A549 (cell line): ENCODE measurements around the gene FRMD3. TPM values are rescaled to one million over a fixed set of nuclear protein-coding genes. Genes with fewer than 3 reads are reported as not detected.

Experiments
- ATAC-seq, 2 experiments: fragments of 200-7000 bp in 1 of 2; fragments of >200 bp in 1 of 2; cut with Nextera tagmentation in 1 of 2; cut with Tn5 transposase in 1 of 2; 3 replicates each; pipeline versions ENCODE4 v1.8.0 to v1.9.1; 2018 to 2020; ENCODE audit warnings: mild to moderate bottlenecking in 1 of 2, moderate library complexity in 1 of 2
- CTCF ChIA-PET: fragments of 300-600 bp; sonication (Branson Sonifier 250); formaldehyde crosslinking; extraction: SDS; loops from one replicate; lab custom pipeline; 2021; ENCODE audit warnings: antibody characterized with exemption, inconsistent platforms; lab: Yijun Ruan, JAX
- POLR2A ChIA-PET: fragments of 350-600 bp; formaldehyde crosslinking; extraction: SDS; loops from one replicate; lab custom pipeline; 2021; ENCODE audit warnings: antibody characterized with exemption, inconsistent platforms; lab: Yijun Ruan, JAX
- DNase-seq, 2 experiments: peaks; one replicate each; pipeline versions ENCODE4 v3.0.0 to v3.0.0-alpha.2; 2011 to 2016; ENCODE audit warnings: low read depth in 1 of 2, low spot score in 1 of 2
- FAIRE-seq: peaks from 2 replicates; lab custom pipeline; 2011; peaks lifted over from hg19 to GRCh38; lab: Jason Lieb, UNC
- H3K27ac ChIP-seq, 2 experiments: fragments of >200 bp; sonication (Bioruptor Twin); formaldehyde crosslinking; 3 replicates each; pipeline ENCODE4 v1.5.1; 2016 to 2017
- H3K4me1 ChIP-seq: fragments of >200 bp; sonication (Bioruptor Twin); formaldehyde crosslinking; 3 replicates; pipeline ENCODE4 v1.6.1; 2016
- H3K4me2 ChIP-seq: fragments of >200 bp; sonication (Bioruptor Twin); formaldehyde crosslinking; 3 replicates; pipeline ENCODE4 v1.6.1; 2016
- H3K4me3 ChIP-seq: fragments of >200 bp; sonication (Bioruptor Twin); formaldehyde crosslinking; 3 replicates; pipeline ENCODE4 v1.5.1; 2016
- H3K9me3 ChIP-seq: fragments of >200 bp; sonication (Bioruptor Twin); formaldehyde crosslinking; 3 replicates; pipeline ENCODE4 v1.6.1; 2016
- CBX8 ChIP-seq: fragments of 200-600 bp; sonication (generic); IDR thresholded peaks from 2 replicates; pipeline ENCODE4 v1.6.1; 2016
- CEBPB ChIP-seq, 2 experiments: fragments of >200 bp in 1 of 2; sonication (Bioruptor Twin) in 1 of 2; formaldehyde crosslinking in 1 of 2; IDR thresholded peaks; 2 replicates each; pipeline ENCODE4 v1.6.1; 2012 to 2016
- EP300 ChIP-seq, 2 experiments: fragments of >200 bp; sonication (Bioruptor Twin); formaldehyde crosslinking; IDR thresholded peaks; 2 replicates in 1 of 2; 3 replicates in 1 of 2; pipeline ENCODE4 v1.6.1; 2016 to 2017
- FOSB ChIP-seq: fragments of 250-450 bp; sonication (Bioruptor Pico); IDR thresholded peaks from 2 replicates; pipeline ENCODE4 v1.5.0; 2020; ENCODE audit warnings: mild to moderate bottlenecking, moderate library complexity
- FOXS1 ChIP-seq: fragments of 250-450 bp; sonication (Bioruptor Pico); IDR thresholded peaks from 2 replicates; pipeline ENCODE4 v1.5.0; 2020; ENCODE audit warnings: mild to moderate bottlenecking, moderate library complexity
- HDAC2 ChIP-seq: fragments of 200-600 bp; sonication (generic); IDR thresholded peaks from 2 replicates; pipeline ENCODE4 v1.6.1; 2016
- HOXA7 ChIP-seq: fragments of 250-450 bp; sonication (Bioruptor Pico); IDR thresholded peaks from 2 replicates; pipeline ENCODE4 v1.5.0; 2020; ENCODE audit warnings: mild to moderate bottlenecking, moderate library complexity
- HOXB13 ChIP-seq: fragments of 250-450 bp; sonication (Bioruptor Pico); IDR thresholded peaks from 2 replicates; pipeline ENCODE4 v1.5.0; 2020; ENCODE audit warnings: low read depth, mild to moderate bottlenecking, moderate library complexity
- JUN ChIP-seq, 2 experiments: fragments of >200 bp; sonication (Bioruptor Twin); formaldehyde crosslinking; IDR thresholded peaks; 2 replicates in 1 of 2; 3 replicates in 1 of 2; pipeline ENCODE4 v1.6.1; 2016 to 2017
- JUNB ChIP-seq: fragments of >200 bp; sonication (Bioruptor Twin); formaldehyde crosslinking; IDR thresholded peaks from 2 replicates; pipeline ENCODE4 v1.6.1; 2016
- MAFK ChIP-seq: fragments of 450-650 bp; IDR thresholded peaks from 2 replicates; pipeline ENCODE4 v1.6.1; 2014; ENCODE audit not compliant: partially characterized antibody
- MAZ ChIP-seq: fragments of 150-350 bp; IDR thresholded peaks from 2 replicates; pipeline ENCODE4 v1.6.1; 2014; ENCODE audit warnings: antibody characterized with exemption, low read depth, low read length, borderline replicate concordance
- NFE2L2 ChIP-seq: fragments of 150-350 bp; conservative IDR thresholded peaks from 2 replicates; pipeline ENCODE4 v1.6.1; 2014; ENCODE audit warnings: low read length
- NR3C1 ChIP-seq: fragments of >200 bp; sonication (Bioruptor Twin); formaldehyde crosslinking; IDR thresholded peaks from 3 replicates; pipeline ENCODE4 v1.6.1; 2017
- PHF8 ChIP-seq: fragments of 200-600 bp; sonication (generic); IDR thresholded peaks from 2 replicates; pipeline ENCODE4 v1.6.1; 2016; ENCODE audit warnings: low read depth, mild to moderate bottlenecking, antibody characterized with exemption, moderate library complexity, borderline replicate concordance
- POLR2A ChIP-seq: IDR thresholded peaks from 2 replicates; pipeline ENCODE4 v1.6.1; 2012; ENCODE audit warnings: mild to moderate bottlenecking, low read length
- RAD21 ChIP-seq, 2 experiments: fragments of >200 bp in 1 of 2; sonication (Bioruptor Twin) in 1 of 2; formaldehyde crosslinking in 1 of 2; IDR thresholded peaks in 1 of 2; conservative IDR thresholded peaks in 1 of 2; 2 replicates in 1 of 2; 3 replicates in 1 of 2; pipeline ENCODE4 v1.6.1; 2012 to 2018; ENCODE audit warnings: inconsistent platforms in 1 of 2
- RARB ChIP-seq: fragments of 250-450 bp; sonication (Bioruptor Pico); IDR thresholded peaks from 2 replicates; pipeline ENCODE4 v1.8.0; 2021; ENCODE audit warnings: mild to moderate bottlenecking, moderate library complexity
- RCOR1 ChIP-seq: fragments of 150-350 bp; IDR thresholded peaks from 2 replicates; pipeline ENCODE4 v1.6.1; 2014; ENCODE audit warnings: antibody characterized with exemption, low read length, low read depth
- RFX5 ChIP-seq: fragments of 450-650 bp; IDR thresholded peaks from 2 replicates; pipeline ENCODE4 v1.7.1; 2014; ENCODE audit warnings: antibody characterized with exemption, mild to moderate bottlenecking, moderate library complexity
- RNF2 ChIP-seq: fragments of 200-600 bp; sonication (generic); IDR thresholded peaks from 2 replicates; pipeline ENCODE4 v1.6.1; 2016; ENCODE audit warnings: low read depth, mild to moderate bottlenecking, antibody characterized with exemption, moderate library complexity, borderline replicate concordance
- SREBF2 ChIP-seq: fragments of 450-650 bp; IDR thresholded peaks from 2 replicates; pipeline ENCODE4 v1.6.1; 2014; ENCODE audit warnings: mild to moderate bottlenecking, moderate library complexity
- TFCP2L1 ChIP-seq: fragments of 250-450 bp; sonication (Bioruptor Pico); IDR thresholded peaks from 2 replicates; pipeline ENCODE4 v1.5.0; 2021; ENCODE audit warnings: mild to moderate bottlenecking
- TP53 ChIP-seq: fragments of 250-450 bp; sonication (Bioruptor Pico); IDR thresholded peaks from 2 replicates; pipeline ENCODE4 v1.5.0; 2021; ENCODE audit warnings: mild to moderate bottlenecking, moderate library complexity
- ZC3H11A ChIP-seq: fragments of 450-650 bp; IDR thresholded peaks from 2 replicates; pipeline ENCODE4 v1.6.1; 2014; ENCODE audit warnings: antibody characterized with exemption, mild to moderate bottlenecking
- ZSCAN20 ChIP-seq: fragments of 250-450 bp; sonication (Bioruptor Pico); IDR thresholded peaks from 2 replicates; pipeline ENCODE4 v1.8.0; 2022; ENCODE audit warnings: mild to moderate bottlenecking, moderate library complexity
- WGBS: methylation state at CpG from one replicate; pipeline ENCODE4 v1.1.6; 2017; ENCODE audit errors: missing lambda C conversion rate; 5-methylcytosine and 5-hydroxymethylcytosine counted together
- polyA plus RNA-seq, 4 experiments: library from polyadenylated mRNA; depleted of rRNA in 3 of 4; stranded (reverse); fragments of >200 nt; fragmentation: RNase III in 1 of 4; extraction: RNeasy Plus Mini Kit Qiagen cat#74134 plus additional on column Dnase treatment in 1 of 4; gene quantifications; 2 replicates in 3 of 4; 3 replicates in 1 of 4; pipeline ENCODE4 v1.2.3, GENCODE V29; 2011 to 2017
- TF ChIP-seq, protein P1 (sequence below): fragments of 150-350 bp; IDR thresholded peaks from 2 replicates; pipeline ENCODE4 v1.6.1; 2014; ENCODE audit warnings: low read depth, mild to moderate bottlenecking, low read length
- TF ChIP-seq, protein P2 (sequence below): fragments of >200 bp; sonication (Bioruptor Twin); formaldehyde crosslinking; IDR thresholded peaks from 3 replicates; pipeline ENCODE4 v1.5.1; 2016
- TF ChIP-seq, protein P3 (sequence below): fragments of >200 bp; sonication (Bioruptor Twin); formaldehyde crosslinking; IDR thresholded peaks from 2 replicates; pipeline ENCODE4 v1.6.1; 2016

The FRMD3 gene
- polyA plus RNA-seq, 2 of the 4 experiments (the other 2 are of a cell fraction): 1.7 to 3.3 TPM

DNA sequence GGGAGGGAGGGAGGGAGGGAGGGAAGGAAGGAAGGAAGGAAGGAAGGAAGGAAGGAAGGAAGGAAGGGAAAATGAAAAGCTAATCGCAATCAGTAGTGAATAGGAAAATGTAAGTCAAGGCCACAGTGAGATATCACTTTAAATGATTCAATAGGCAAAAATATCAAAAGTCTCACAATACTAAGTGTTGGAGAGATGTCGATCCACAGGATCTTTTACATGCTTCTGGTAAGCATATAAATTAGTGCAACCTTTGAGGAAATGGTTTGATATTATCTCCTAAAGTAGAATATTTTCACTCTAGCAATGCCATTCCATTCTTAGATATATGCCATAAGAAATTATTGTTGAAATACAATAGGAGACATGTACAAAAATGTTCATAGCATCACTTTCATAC is 58.4 kb downstream of the FRMD3 start:
- ChIA-PET CTCF (no interaction called here), POLR2A (no interaction called here)
- no peak for ATAC-seq
- Histone ChIP-seq H3K9me3 (peaks cover 5% of the 10 kb centered on the region; the same call in 1 of the 3 replicates), H3K4me2 (no peak overlapping the region), H3K4me1 (peaks cover 4% of the 10 kb centered on the region), H3K27ac (no peak overlapping the region), H3K4me3 (no peak overlapping the region)
- DNase-seq: no peak
- WGBS: 53% methylated on average over 2 of the region's 2 CpGs
- TF ChIP-seq FOSB (CRISPR knock-in tag) (no peak), RAD21 (conservative IDR thresholded peaks at IDR 0.05 in 1 of 2, IDR thresholded peaks at IDR 0.05 in 1 of 2) (no peak), MAFK (no peak), RNF2 (no peak), JUN (IDR thresholded peaks at IDR 0.05) (no peak), TFCP2L1 (CRISPR knock-in tag) (no peak), SREBF2 (no peak), CEBPB (IDR thresholded peaks at IDR 0.05) (no peak), CBX8 (no peak), HDAC2 (no peak), HOXA7 (CRISPR knock-in tag) (no peak), NFE2L2 (no peak), NR3C1 (no peak), EP300 (IDR thresholded peaks at IDR 0.05) (no peak), RARB (no peak), POLR2A (no peak)
- TF ChIP-seq, protein P1, sequence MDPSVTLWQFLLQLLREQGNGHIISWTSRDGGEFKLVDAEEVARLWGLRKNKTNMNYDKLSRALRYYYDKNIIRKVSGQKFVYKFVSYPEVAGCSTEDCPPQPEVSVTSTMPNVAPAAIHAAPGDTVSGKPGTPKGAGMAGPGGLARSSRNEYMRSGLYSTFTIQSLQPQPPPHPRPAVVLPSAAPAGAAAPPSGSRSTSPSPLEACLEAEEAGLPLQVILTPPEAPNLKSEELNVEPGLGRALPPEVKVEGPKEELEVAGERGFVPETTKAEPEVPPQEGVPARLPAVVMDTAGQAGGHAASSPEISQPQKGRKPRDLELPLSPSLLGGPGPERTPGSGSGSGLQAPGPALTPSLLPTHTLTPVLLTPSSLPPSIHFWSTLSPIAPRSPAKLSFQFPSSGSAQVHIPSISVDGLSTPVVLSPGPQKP: no peak
- TF ChIP-seq, protein P2, sequence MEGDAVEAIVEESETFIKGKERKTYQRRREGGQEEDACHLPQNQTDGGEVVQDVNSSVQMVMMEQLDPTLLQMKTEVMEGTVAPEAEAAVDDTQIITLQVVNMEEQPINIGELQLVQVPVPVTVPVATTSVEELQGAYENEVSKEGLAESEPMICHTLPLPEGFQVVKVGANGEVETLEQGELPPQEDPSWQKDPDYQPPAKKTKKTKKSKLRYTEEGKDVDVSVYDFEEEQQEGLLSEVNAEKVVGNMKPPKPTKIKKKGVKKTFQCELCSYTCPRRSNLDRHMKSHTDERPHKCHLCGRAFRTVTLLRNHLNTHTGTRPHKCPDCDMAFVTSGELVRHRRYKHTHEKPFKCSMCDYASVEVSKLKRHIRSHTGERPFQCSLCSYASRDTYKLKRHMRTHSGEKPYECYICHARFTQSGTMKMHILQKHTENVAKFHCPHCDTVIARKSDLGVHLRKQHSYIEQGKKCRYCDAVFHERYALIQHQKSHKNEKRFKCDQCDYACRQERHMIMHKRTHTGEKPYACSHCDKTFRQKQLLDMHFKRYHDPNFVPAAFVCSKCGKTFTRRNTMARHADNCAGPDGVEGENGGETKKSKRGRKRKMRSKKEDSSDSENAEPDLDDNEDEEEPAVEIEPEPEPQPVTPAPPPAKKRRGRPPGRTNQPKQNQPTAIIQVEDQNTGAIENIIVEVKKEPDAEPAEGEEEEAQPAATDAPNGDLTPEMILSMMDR: no peak
- TF ChIP-seq, protein P3, sequence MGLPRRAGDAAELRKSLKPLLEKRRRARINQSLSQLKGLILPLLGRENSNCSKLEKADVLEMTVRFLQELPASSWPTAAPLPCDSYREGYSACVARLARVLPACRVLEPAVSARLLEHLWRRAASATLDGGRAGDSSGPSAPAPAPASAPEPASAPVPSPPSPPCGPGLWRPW: no peak
- no peak for FAIRE-seq

DNA sequence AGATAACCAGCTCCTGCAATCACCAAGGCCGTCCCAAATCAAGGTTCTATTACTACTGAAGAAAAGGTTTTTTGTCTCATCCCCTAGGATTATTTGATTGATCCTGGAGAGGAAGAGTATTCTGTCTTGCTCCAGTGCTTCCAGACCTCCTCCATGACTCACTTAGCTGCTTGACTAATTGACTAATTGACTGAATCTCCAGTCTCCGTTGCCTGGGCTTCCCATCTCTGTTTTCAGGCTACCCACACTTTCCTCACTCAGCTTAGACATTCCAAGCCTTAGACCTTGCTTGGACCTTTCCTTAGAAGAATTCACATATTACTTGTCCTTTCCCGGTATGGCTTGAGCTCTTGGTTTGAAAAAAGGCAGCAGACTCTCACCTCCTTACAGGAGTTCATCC is 60.6 kb downstream of the FRMD3 start:
- H3K4me1 ChIP-seq: peaks cover 23% of the 10 kb centered on the region
- peaks cover 5% of the 10 kb centered on the region; the same call in 1 of the 3 replicates for H3K9me3 ChIP-seq
- no peak overlapping the region for H3K4me2 ChIP-seq
- no peak overlapping the region for H3K4me3 ChIP-seq
- ATAC-seq: no peak
- TF ChIP-seq TP53 (CRISPR knock-in tag): no peak
- TF ChIP-seq ZSCAN20 (CRISPR knock-in tag): no peak
- FAIRE-seq: no peak
- POLR2A ChIA-PET: no interaction called here
- DNase-seq: no peak
- WGBS: 51% methylated on average over 3 of the region's 3 CpGs
- CTCF ChIA-PET: no interaction called here
- no peak overlapping the region for H3K27ac ChIP-seq

DNA sequence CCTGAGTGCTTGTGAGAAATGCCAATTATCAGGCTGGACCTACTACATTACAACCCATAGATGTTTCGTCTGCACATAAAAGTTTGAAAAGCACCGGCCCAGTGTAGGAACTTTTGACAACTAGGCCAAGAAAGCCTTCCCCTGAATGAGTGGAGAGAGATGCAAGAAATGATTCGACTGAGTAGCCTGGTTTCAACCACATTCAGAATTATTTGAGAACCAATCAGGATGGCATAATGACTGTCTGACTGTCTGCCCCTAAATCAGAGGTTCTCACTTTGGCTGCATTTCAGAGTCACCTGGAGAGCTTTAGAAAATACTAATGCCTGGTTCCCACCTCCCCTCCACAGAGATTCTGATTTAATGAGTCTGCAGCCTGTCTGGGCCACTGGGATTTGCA is 61.1 kb downstream of the FRMD3 start:
- TF ChIP-seq TFCP2L1 (CRISPR knock-in tag): no peak
- no peak for TF ChIP-seq EP300 (IDR thresholded peaks at IDR 0.05)
- TF ChIP-seq JUN (IDR thresholded peaks at IDR 0.05): no peak
- no peak for TF ChIP-seq FOXS1 (CRISPR knock-in tag)
- no peak for TF ChIP-seq ZC3H11A
- TF ChIP-seq NFE2L2: no peak
- no peak for TF ChIP-seq PHF8
- TF ChIP-seq RFX5: no peak
- TF ChIP-seq HOXB13 (CRISPR knock-in tag): no peak
- TF ChIP-seq CEBPB (IDR thresholded peaks at IDR 0.05): no peak
- no peak for TF ChIP-seq JUNB
- no peak for TF ChIP-seq CBX8
- TF ChIP-seq RCOR1: no peak
- no peak for TF ChIP-seq MAZ
- TF ChIP-seq TP53 (CRISPR knock-in tag): no peak
- CTCF ChIA-PET: no interaction called here
- Histone ChIP-seq H3K9me3 (peaks cover 5% of the 10 kb centered on the region; the same call in 1 of the 3 replicates), H3K27ac (no peak overlapping the region), H3K4me3 (no peak overlapping the region), H3K4me2 (no peak overlapping the region), H3K4me1 (peaks cover 27% of the 10 kb centered on the region)
- FAIRE-seq (no peak), DNase-seq (no peak), ATAC-seq (no peak)
- POLR2A ChIA-PET: no interaction called here
- 64% methylated on average over 3 of the region's 3 CpGs for WGBS
